HCT116 (cell line): ENCODE data around the gene SNAPC2.

Source experiments
- CTCF ChIP-seq, 3 experiments: fragments of 200-600 bp in 1 of 3; sonication (generic) in 1 of 3; IDR thresholded peaks in 2 of 3; conservative IDR thresholded peaks in 1 of 3; 2 replicates each; pipeline ENCODE4 v1.5.1; 2012 to 2017; ENCODE audit warnings: low read depth in 2 of 3, low read length in 2 of 3, antibody characterized with exemption in 1 of 3, borderline replicate concordance in 1 of 3, control low read depth in 1 of 3, mild to moderate bottlenecking in 1 of 3, mixed read lengths in 1 of 3, mixed run types in 1 of 3, moderate library complexity in 1 of 3; ENCODE audit not compliant: insufficient read depth in 1 of 3
- JUND ChIP-seq: IDR thresholded peaks from 2 replicates; pipeline ENCODE4 v1.6.1; 2012
- POLR2A ChIP-seq: IDR thresholded peaks from 2 replicates; pipeline ENCODE4 v1.7.0; 2011; ENCODE audit warnings: borderline replicate concordance; ENCODE audit not compliant: insufficient read depth, insufficient read length; ENCODE audit errors: extremely low read depth
- RAD21 ChIP-seq: IDR thresholded peaks from 2 replicates; pipeline ENCODE4 v1.6.1; 2012; ENCODE audit warnings: low read depth, mild to moderate bottlenecking
- ZFX ChIP-seq: fragments of 450-650 bp; IDR thresholded peaks from 2 replicates; pipeline ENCODE4 v1.6.1; 2017
- TF ChIP-seq, protein P1 (sequence below): IDR thresholded peaks from 2 replicates; pipeline ENCODE4 v1.6.1; 2012; ENCODE audit warnings: low read depth

- TF ChIP-seq RAD21 (no peak), CTCF (IDR thresholded peaks at IDR 0.05 in 2 of 3, conservative IDR thresholded peaks at IDR 0.05 in 1 of 3; ENCODE audit: borderline replicate concordance in 1 of 3, insufficient read depth in 1 of 3, low read depth in 2 of 3, low read length in 2 of 3) (no peak), JUND (no peak), ZFX (no peak), POLR2A (no peak)
- TF ChIP-seq, protein P1, sequence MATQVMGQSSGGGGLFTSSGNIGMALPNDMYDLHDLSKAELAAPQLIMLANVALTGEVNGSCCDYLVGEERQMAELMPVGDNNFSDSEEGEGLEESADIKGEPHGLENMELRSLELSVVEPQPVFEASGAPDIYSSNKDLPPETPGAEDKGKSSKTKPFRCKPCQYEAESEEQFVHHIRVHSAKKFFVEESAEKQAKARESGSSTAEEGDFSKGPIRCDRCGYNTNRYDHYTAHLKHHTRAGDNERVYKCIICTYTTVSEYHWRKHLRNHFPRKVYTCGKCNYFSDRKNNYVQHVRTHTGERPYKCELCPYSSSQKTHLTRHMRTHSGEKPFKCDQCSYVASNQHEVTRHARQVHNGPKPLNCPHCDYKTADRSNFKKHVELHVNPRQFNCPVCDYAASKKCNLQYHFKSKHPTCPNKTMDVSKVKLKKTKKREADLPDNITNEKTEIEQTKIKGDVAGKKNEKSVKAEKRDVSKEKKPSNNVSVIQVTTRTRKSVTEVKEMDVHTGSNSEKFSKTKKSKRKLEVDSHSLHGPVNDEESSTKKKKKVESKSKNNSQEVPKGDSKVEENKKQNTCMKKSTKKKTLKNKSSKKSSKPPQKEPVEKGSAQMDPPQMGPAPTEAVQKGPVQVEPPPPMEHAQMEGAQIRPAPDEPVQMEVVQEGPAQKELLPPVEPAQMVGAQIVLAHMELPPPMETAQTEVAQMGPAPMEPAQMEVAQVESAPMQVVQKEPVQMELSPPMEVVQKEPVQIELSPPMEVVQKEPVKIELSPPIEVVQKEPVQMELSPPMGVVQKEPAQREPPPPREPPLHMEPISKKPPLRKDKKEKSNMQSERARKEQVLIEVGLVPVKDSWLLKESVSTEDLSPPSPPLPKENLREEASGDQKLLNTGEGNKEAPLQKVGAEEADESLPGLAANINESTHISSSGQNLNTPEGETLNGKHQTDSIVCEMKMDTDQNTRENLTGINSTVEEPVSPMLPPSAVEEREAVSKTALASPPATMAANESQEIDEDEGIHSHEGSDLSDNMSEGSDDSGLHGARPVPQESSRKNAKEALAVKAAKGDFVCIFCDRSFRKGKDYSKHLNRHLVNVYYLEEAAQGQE, result no peak
Observed at GRCh38 chr19:7942981-7943443, 22.9 kb downstream of the SNAPC2 start.
